ENCODE data around the gene FAM241B. TPM values are rescaled to one million over a fixed set of nuclear protein-coding genes. Genes with fewer than 3 reads are reported as not detected.

Gene FAM241B
- total RNA-seq, 1 experiment from 2014 or later, result 13.7 TPM

DNA sequence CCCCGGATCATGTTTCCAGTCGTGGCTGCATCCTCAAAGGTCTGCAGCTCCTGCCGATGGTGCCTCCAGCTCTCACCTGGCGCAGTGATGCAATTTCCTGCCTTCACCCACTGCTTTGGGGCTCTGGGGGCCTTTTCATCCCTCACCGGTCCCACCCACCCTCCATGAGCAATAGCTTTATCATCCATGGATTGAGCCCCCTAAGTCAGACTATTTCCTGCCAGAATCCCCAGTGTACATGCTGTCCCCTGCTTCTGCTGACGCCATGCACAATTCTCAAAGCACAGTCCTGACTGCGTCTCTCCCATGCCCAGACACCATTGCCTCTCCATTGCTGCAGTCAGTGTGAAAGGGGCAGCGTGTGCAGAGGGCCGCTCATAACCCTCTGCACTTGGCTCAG is 49.7 kb downstream of the FAM241B start:
- no peaks in the 10 kb centered on the region for H3K27me3 ChIP-seq (ENCODE audit: insufficient read depth, low read length)
- H2AK5ac ChIP-seq (ENCODE audit: insufficient read length, low read length), result no peak overlapping the region
- H3K9me3 Mint-ChIP-seq, result no peaks in the 10 kb centered on the region
- no CpG with 5 or more reads among the region's 9 CpGs for WGBS (ENCODE audit: extremely low coverage, insufficient read length, low lambda C conversion rate)
- H3K79me2 ChIP-seq (ENCODE audit: insufficient read depth, low read length), result no peaks in the 10 kb centered on the region
- no peak overlapping the region for H3T11ph ChIP-seq (ENCODE audit: low read length)
- H3K9ac ChIP-seq (ENCODE audit: extremely low read depth, insufficient read length, low read length), result no peak overlapping the region
- H2BK120ac ChIP-seq (ENCODE audit: low read depth, low read length, poor library complexity, severe bottlenecking), result no peak overlapping the region
- H3K18ac ChIP-seq (ENCODE audit: insufficient read length, low read depth, low read length), result no peak overlapping the region
- peaks cover 3% of the 10 kb centered on the region; the same call in 1 of the 2 replicates for H3K4me1 ChIP-seq (ENCODE audit: insufficient read depth, low read length)
- H4K20me1 ChIP-seq (ENCODE audit: control insufficient read depth, insufficient read depth, insufficient read length), result no peaks in the 10 kb centered on the region
- no peak overlapping the region for H2BK15ac ChIP-seq (ENCODE audit: low read depth, low read length)
- no peaks in the 10 kb centered on the region for H3K9me3 ChIP-seq (ENCODE audit: control insufficient read depth, low read depth, low read length)
- no peak overlapping the region for H3K4ac ChIP-seq (ENCODE audit: low read depth, low read length)
- DNase-seq, result no peak
- no peak overlapping the region for H3K27ac ChIP-seq (ENCODE audit: insufficient read length, low read depth, low read length)
- H3K23ac ChIP-seq (ENCODE audit: insufficient read length, low read depth, low read length), result no peak overlapping the region
- TF ChIP-seq, protein P1, sequence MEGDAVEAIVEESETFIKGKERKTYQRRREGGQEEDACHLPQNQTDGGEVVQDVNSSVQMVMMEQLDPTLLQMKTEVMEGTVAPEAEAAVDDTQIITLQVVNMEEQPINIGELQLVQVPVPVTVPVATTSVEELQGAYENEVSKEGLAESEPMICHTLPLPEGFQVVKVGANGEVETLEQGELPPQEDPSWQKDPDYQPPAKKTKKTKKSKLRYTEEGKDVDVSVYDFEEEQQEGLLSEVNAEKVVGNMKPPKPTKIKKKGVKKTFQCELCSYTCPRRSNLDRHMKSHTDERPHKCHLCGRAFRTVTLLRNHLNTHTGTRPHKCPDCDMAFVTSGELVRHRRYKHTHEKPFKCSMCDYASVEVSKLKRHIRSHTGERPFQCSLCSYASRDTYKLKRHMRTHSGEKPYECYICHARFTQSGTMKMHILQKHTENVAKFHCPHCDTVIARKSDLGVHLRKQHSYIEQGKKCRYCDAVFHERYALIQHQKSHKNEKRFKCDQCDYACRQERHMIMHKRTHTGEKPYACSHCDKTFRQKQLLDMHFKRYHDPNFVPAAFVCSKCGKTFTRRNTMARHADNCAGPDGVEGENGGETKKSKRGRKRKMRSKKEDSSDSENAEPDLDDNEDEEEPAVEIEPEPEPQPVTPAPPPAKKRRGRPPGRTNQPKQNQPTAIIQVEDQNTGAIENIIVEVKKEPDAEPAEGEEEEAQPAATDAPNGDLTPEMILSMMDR (conservative IDR thresholded peaks at IDR 0.05), result no peak
- H3K36me3 Mint-ChIP-seq (ENCODE audit: insufficient read depth in 1 of 3, low read depth in 3 of 3), result no peaks in the 10 kb centered on the region
- H2BK20ac ChIP-seq (ENCODE audit: low read depth, low read length, poor library complexity, severe bottlenecking), result no peak overlapping the region
- no peak overlapping the region for H2BK5ac ChIP-seq (ENCODE audit: insufficient read length, low read length)
- H3K4me2 ChIP-seq (ENCODE audit: insufficient read depth, insufficient read length, low read length), result no peak overlapping the region
- H2BK12ac ChIP-seq (ENCODE audit: insufficient read length, low read depth, low read length), result no peak overlapping the region
- H3K27ac Mint-ChIP-seq, result no peak overlapping the region
- H3K79me1 ChIP-seq (ENCODE audit: insufficient read depth, low read depth, low read length, poor library complexity, severe bottlenecking), result no peaks in the 10 kb centered on the region
- no peak overlapping the region for H3K14ac ChIP-seq (ENCODE audit: insufficient read depth, low read length)
- H3K23me2 ChIP-seq (ENCODE audit: insufficient read length, low read depth, low read length, poor library complexity, severe bottlenecking), result no peaks in the 10 kb centered on the region
- no peak overlapping the region for H3K56ac ChIP-seq (ENCODE audit: insufficient read length, low read depth, low read length)
- peaks cover 19% of the 10 kb centered on the region for H3K27me3 Mint-ChIP-seq (ENCODE audit: low read depth)
- no peak overlapping the region for H2AFZ ChIP-seq (ENCODE audit: low read length)
- H3K4me1 Mint-ChIP-seq, result peaks cover 20 to 25% of the 10 kb centered on the region in 2 experiments
- H3K4me3 Mint-ChIP-seq, result no peak overlapping the region
- H4K91ac ChIP-seq (ENCODE audit: insufficient read length, low read depth, low read length), result no peak overlapping the region
- H4K5ac ChIP-seq (ENCODE audit: insufficient read length, low read depth, low read length), result no peak overlapping the region
- no peak overlapping the region for H4K8ac ChIP-seq (replicated peaks; ENCODE audit: insufficient read length, low read depth, low read length)

Measured in H9 (cell line).